SK-N-MC (cell line): Measurements from ENCODE around the gene TMEM132E.

ENCODE experiments used
- EZH2 ChIP-seq: fragments of 200-600 bp; sonication (generic); IDR thresholded peaks from one replicate; pipeline ENCODE4 v1.6.1; 2017; ENCODE audit warnings: antibody characterized with exemption
- FOXP2 ChIP-seq: optimal IDR thresholded peaks from 2 replicates; pipeline ENCODE3; 2011; ENCODE audit warnings: mild to moderate bottlenecking, moderate library complexity; ENCODE audit not compliant: insufficient read depth; ENCODE audit errors: extremely low read length, control extremely low read depth
- POLR2AphosphoS5 ChIP-seq: IDR thresholded peaks from 2 replicates; pipeline ENCODE4 v1.6.1; 2012; ENCODE audit warnings: mild to moderate bottlenecking, low read depth, low read length, borderline replicate concordance

- TF ChIP-seq POLR2AphosphoS5 (no peak), EZH2 (no peak), FOXP2 (no peak)
These were observed 18.9 kb downstream of the TMEM132E start for GRCh38 chr17:34598161-34598776.
